T-helper 2 cell treated with Interferon-gamma antibody and Interleukin-4, amounts not matched to agents 5 μg/mL and 100 μg/mL, for 36 hours (primary cell): ENCODE data around the gene GANC.

Experiments used
- DNase-seq: peaks from one replicate; pipeline ENCODE4 v3.0.0; 2021; ENCODE audit warnings: low spot score
- H3K27ac Mint-ChIP-seq: one replicate; pipeline ENCODE4 v1.8.0; 2021; ENCODE audit warnings: mild to moderate bottlenecking, mixed read lengths
- H3K27me3 Mint-ChIP-seq: one replicate; pipeline ENCODE4 v1.8.0; 2021; ENCODE audit warnings: low read depth, mixed read lengths
- H3K36me3 Mint-ChIP-seq: one replicate; pipeline ENCODE4 v1.8.0; 2021; ENCODE audit warnings: low read depth, mixed read lengths
- H3K4me1 Mint-ChIP-seq: one replicate; pipeline ENCODE4 v1.8.0; 2021; ENCODE audit warnings: low read depth, mixed read lengths
- H3K4me3 Mint-ChIP-seq: one replicate; pipeline ENCODE4 v1.8.0; 2022; ENCODE audit warnings: mild to moderate bottlenecking, moderate library complexity, mixed read lengths
- H3K9me3 Mint-ChIP-seq: one replicate; pipeline ENCODE4 v1.8.0; 2021; ENCODE audit warnings: mixed read lengths

The GANC gene

DNA sequence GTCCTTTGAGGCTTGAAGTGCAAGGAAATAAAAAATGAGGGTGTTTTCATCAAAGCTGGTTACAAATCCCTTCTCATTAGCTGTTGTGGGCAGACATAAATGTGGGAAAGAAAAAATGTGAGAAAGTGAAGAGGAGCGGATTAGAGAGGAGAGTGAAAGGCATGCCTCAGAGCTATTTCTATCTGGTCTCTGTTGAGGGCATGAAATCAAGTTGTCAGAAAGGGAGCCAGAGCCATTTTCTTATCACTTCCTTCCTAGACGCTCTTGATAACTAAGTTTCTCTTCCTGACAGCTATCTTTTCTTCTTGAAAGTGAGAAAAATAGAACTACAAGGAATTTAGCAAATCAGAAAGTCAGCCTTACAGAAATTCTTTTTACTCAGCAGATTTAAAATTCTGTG lies 65.5 kb downstream of the GANC start:
- Mint-ChIP-seq H3K9me3 (peaks cover 21% of the 10 kb centered on the region), H3K4me3 (no peak overlapping the region), H3K27ac (no peak overlapping the region), H3K4me1 (no peaks in the 10 kb centered on the region), H3K27me3 (no peaks in the 10 kb centered on the region), H3K36me3 (peaks cover 14% of the 10 kb centered on the region)
- no peak for DNase-seq

DNA sequence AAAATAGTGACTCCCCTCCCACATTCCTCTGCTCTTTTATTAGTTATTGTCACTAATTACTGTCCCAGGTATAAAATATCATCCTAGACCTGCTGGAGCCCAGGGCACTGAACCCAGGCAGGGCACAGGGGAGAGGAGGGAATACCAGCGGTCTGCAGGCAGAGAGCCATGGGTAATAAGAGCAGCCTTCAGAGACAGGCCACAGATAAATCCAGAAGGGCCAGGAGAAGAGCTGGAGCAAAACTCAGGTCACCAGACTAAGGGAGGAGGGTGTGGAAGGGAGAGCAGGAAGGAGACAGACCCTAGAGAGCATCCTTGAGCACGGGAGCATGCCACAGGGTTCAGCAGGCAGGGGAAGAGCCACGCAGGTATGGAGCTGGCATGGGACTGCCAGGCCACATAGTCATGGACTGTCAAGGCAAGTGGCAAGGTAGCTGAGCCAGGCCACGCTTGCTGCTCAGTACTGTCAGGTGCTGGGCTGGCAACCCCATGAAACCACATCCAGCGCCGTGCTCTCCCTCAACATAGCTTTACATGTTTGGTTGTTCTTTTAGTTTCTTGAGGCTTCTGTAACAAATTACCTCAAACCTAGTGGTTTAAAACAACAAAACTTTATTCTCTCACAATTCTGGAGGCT lies 70.7 kb downstream of the GANC start:
- Mint-ChIP-seq H3K4me3 (no peak overlapping the region), H3K27ac (no peak overlapping the region), H3K9me3 (no peaks in the 10 kb centered on the region), H3K36me3 (peaks cover 8% of the 10 kb centered on the region), H3K27me3 (no peaks in the 10 kb centered on the region), H3K4me1 (no peaks in the 10 kb centered on the region)
- no peak for DNase-seq

DNA sequence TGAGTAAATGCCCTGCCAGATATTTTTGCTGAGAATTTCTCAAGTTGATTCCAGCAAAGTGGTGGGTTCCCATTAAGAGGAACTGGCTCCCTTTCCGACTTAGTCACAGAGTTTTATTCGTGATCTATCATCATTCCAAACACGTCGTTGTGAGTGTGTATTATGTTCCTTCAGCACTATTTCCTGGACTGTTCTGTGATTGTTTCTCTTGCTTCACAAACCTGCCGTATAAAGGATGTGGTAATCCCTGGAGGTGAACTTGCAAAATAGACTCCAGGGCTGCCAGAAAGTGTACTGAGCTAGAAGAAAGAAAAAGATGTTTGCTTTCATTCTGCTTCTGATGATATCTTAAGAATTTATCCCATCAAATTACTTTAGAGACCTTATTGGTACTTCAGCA lies 71.8 kb downstream of the GANC start:
- Mint-ChIP-seq H3K27me3 (no peaks in the 10 kb centered on the region), H3K4me1 (no peaks in the 10 kb centered on the region), H3K4me3 (no peak overlapping the region), H3K36me3 (peaks cover 11% of the 10 kb centered on the region), H3K9me3 (no peaks in the 10 kb centered on the region), H3K27ac (no peak overlapping the region)
- DNase-seq = no peak

DNA sequence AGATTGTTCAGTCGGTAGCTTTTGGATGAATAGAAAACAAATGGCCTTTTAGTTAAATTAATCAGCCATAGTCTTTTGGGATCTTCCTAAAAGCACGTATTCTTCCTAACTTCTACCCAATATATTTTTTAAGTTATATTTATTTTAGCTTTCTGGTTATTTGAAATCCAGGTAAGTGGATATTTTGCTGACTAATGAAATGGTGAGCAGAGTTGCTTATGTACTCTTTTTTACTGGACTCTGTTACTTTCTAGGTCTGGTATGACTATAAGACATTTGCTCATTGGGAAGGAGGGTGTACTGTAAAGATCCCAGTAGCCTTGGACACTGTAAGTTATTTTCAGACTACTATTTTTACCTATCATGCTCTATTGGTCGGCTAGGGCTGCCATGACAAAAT lies 72.5 kb downstream of the GANC start:
- Mint-ChIP-seq H3K4me1 (no peaks in the 10 kb centered on the region), H3K36me3 (peaks cover 13% of the 10 kb centered on the region), H3K9me3 (no peaks in the 10 kb centered on the region), H3K27me3 (no peaks in the 10 kb centered on the region), H3K4me3 (no peak overlapping the region), H3K27ac (no peak overlapping the region)
- no peak for DNase-seq

DNA sequence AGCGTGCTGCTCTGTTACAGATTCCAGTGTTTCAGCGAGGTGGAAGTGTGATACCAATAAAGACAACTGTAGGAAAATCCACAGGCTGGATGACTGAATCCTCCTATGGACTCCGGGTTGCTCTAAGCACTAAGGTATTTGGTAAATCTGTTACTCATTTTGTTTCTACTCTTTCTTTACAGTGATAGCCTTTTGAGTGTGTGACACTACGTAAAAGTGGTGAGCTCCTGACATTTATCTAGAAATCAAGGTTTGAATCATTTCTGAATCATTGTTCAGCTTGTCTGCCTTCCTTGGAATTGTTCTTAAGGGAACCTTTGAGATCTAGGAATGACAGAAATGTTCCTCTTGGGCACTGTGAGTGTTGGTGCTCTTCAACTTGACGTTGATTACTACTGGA lies 75.1 kb downstream of the GANC start:
- H3K27ac Mint-ChIP-seq = no peak overlapping the region
- DNase-seq = no peak
- H3K4me1 Mint-ChIP-seq = no peaks in the 10 kb centered on the region
- H3K27me3 Mint-ChIP-seq = no peaks in the 10 kb centered on the region
- H3K36me3 Mint-ChIP-seq = peaks cover 20% of the 10 kb centered on the region
- H3K4me3 Mint-ChIP-seq = no peak overlapping the region
- H3K9me3 Mint-ChIP-seq = no peaks in the 10 kb centered on the region

DNA sequence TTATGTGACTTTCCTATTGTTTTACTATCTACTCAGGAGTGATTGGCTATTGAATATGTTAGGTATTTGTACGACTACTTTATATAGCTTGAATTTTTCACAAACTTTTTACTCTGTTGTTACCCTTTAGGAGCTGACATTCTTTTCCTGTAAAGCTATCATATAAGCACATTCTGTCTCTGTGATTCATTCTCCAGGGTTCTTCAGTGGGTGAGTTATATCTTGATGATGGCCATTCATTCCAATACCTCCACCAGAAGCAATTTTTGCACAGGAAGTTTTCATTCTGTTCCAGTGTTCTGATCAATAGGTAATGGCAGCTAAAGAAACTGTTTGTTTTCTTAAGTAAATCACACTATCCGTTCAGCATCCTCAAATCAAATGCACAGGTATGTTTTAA lies 76.2 kb downstream of the GANC start:
- no peaks in the 10 kb centered on the region for H3K9me3 Mint-ChIP-seq
- H3K4me3 Mint-ChIP-seq = no peak overlapping the region
- H3K36me3 Mint-ChIP-seq = peaks cover 23% of the 10 kb centered on the region
- no peaks in the 10 kb centered on the region for H3K27me3 Mint-ChIP-seq
- no peak for DNase-seq
- H3K4me1 Mint-ChIP-seq = no peaks in the 10 kb centered on the region
- H3K27ac Mint-ChIP-seq = no peak overlapping the region

DNA sequence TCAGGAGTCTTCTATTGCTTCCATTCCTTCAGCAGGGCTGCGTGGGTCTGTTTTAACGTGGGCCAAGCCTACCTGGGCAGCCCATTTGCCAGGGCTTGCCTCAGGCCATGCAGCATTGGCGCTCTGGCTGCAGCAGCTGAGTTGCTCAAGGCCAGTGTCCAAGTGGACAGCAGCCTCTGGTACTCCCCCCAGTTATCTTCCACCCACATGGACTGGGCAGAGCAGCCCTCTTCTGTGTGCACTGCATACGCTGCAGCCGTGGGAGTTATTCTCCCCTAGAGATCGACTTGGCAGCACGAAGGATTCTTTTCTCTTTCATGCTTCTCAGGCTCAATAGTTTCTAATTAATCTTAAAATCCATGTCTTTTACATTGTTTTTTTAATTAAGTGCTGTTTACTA lies 79.4 kb downstream of the GANC start:
- H3K27me3 Mint-ChIP-seq = no peaks in the 10 kb centered on the region
- no peaks in the 10 kb centered on the region for H3K9me3 Mint-ChIP-seq
- H3K4me1 Mint-ChIP-seq = no peaks in the 10 kb centered on the region
- no peak overlapping the region for H3K27ac Mint-ChIP-seq
- no peak for DNase-seq
- peaks cover 17% of the 10 kb centered on the region for H3K36me3 Mint-ChIP-seq
- no peak overlapping the region for H3K4me3 Mint-ChIP-seq

DNA sequence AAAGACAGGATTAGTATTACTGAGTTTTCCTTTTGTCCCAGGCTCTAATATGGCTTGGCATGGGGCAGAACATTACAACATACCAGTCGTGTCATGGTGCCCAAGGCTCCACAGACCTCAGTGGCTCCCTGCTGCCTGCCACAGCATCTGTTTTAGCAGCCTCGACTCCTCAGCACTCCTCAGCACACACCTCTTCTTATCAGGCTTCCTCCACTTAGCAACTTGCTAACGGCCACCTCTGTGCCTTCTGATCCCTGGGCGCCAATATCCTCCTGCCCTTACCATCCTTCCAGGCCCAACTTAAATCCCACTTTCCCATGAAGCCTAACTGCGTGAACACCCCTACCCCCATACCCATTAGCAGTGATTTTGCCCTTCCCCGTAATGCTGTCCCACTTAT lies 80.1 kb downstream of the GANC start:
- no peak overlapping the region for H3K4me3 Mint-ChIP-seq
- DNase-seq = no peak
- no peaks in the 10 kb centered on the region for H3K9me3 Mint-ChIP-seq
- no peaks in the 10 kb centered on the region for H3K4me1 Mint-ChIP-seq
- no peaks in the 10 kb centered on the region for H3K27me3 Mint-ChIP-seq
- H3K27ac Mint-ChIP-seq = no peak overlapping the region
- peaks cover 17% of the 10 kb centered on the region for H3K36me3 Mint-ChIP-seq

DNA sequence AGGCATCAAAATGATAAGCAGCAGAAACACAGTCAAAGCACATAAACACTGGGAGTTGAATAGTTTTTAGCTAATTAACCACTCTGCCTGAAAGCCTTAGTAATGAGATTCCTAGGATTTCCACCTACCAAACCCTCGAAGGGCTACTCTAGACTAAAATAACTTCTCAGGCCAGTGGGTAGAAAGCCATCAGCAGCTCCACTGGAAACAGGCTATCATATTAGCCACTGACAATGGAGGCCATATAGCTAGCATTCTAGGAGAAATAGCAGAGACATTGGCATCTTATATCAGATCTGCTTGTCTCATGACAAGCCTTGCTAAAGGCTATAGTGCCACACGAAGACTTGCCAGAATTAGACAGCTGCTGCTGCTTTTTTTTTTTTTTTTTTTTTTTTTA lies 81.8 kb downstream of the GANC start:
- no peaks in the 10 kb centered on the region for H3K9me3 Mint-ChIP-seq
- H3K27ac Mint-ChIP-seq = no peak overlapping the region
- H3K4me3 Mint-ChIP-seq = no peak overlapping the region
- no peaks in the 10 kb centered on the region for H3K27me3 Mint-ChIP-seq
- H3K4me1 Mint-ChIP-seq = no peaks in the 10 kb centered on the region
- no peak for DNase-seq
- H3K36me3 Mint-ChIP-seq = peaks cover 13% of the 10 kb centered on the region

DNA sequence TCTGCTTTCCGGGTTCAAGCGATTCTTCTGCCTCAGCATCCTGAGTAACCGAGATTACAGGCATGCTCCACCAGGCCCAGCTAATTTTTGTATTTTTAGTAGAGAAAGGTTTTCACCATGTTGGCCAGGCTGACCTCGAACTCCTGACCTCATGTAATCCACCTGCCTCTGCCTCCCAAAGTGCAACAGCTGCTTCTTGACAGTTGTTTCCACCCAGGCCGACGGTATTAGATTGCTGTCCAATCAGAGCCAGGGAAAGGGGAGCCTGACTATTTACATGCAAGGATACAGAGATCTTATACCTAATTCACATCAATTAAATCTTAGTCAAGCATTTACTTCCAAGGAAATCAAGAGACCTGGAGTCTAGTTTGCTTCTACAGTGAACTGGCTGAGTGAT lies 82.3 kb downstream of the GANC start:
- no peak for DNase-seq
- H3K9me3 Mint-ChIP-seq = no peaks in the 10 kb centered on the region
- H3K27ac Mint-ChIP-seq = no peak overlapping the region
- no peak overlapping the region for H3K4me3 Mint-ChIP-seq
- peaks cover 12% of the 10 kb centered on the region for H3K36me3 Mint-ChIP-seq
- no peaks in the 10 kb centered on the region for H3K4me1 Mint-ChIP-seq
- no peaks in the 10 kb centered on the region for H3K27me3 Mint-ChIP-seq

DNA sequence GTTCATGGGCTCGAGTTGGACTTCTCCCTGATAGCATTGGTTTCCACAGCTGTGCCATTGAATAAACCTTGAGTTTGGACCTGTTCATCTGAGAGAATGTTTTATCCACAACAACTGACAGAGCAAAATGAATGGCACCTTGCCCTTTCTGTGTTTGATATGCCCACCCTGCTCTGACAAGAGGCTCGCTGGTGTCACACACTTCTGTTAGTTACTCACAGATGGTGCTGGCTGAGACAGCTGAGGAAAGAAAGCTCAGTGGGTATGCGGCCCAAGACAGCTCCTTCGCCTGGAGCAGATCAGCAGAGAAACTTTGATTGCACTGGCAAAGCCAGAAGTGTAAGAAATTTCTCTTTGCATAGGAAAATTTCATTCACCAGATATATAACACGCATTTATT lies 83.8 kb downstream of the GANC start:
- no peaks in the 10 kb centered on the region for H3K4me1 Mint-ChIP-seq

DNA sequence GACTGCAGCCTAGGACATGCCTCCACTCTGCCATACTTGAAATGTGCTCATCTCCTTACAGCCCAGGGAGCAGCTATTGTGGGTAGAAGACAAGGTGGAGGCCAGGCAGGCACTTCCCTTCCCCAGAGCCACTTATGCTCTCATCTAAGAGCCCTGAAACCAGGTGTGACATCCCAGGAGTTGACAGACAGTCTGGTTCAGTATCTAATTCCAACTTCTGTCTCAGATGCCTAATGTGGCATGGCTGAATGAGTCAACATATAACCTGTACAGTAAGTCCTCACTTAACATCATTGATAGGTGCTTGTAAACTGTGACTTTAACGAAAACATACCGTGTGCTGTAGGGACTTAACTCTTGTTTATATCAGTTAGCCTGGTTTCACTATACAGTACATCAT lies 85.1 kb downstream of the GANC start:
- no peak for DNase-seq
- Mint-ChIP-seq H3K27ac (no peak overlapping the region), H3K4me3 (no peak overlapping the region), H3K36me3 (peaks cover 4% of the 10 kb centered on the region), H3K9me3 (no peaks in the 10 kb centered on the region), H3K27me3 (no peaks in the 10 kb centered on the region), H3K4me1 (no peaks in the 10 kb centered on the region)

More for the DNA sequence above, 83.8 kb downstream of the GANC start:
- DNase-seq = no peak
- peaks cover 5% of the 10 kb centered on the region for H3K36me3 Mint-ChIP-seq
- H3K4me3 Mint-ChIP-seq = no peak overlapping the region
- H3K9me3 Mint-ChIP-seq = no peaks in the 10 kb centered on the region
- no peak overlapping the region for H3K27ac Mint-ChIP-seq
- no peaks in the 10 kb centered on the region for H3K27me3 Mint-ChIP-seq

DNA sequence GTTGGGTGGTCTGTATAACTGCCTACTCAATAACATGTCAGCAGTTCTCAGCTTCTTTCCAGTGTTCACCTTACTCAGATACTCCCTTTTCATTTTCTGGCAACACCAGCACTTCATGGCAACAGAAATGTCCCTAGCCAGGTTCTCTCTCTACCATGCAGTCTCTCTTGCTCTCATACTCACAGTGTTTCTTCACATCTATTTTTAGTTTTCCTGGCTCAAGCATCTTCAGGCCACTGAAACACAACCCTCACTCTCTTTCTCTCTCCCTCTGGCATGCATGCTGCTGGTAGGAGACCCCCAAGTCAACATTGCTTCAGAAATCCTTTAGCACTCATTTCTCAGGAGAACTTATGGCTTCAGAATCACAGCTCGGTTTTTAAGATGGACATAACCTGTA lies 86.2 kb downstream of the GANC start, which contains the start of gene CAPN3:
TSS of gene CAPN3 (plus strand) at position 253 of the 400 bp plus-strand sequence. CDS start 305 bp downstream, outside the sequence.
- Mint-ChIP-seq H3K36me3 (no peaks in the 10 kb centered on the region), H3K27ac (no peak within 1 kb of the TSS), H3K4me1 (no peaks in the 10 kb centered on the region), H3K4me3 (no peak within 1 kb of the TSS), H3K27me3 (no peaks in the 10 kb centered on the region), H3K9me3 (no peaks in the 10 kb centered on the region)
- DNase-seq = no peak

DNA sequence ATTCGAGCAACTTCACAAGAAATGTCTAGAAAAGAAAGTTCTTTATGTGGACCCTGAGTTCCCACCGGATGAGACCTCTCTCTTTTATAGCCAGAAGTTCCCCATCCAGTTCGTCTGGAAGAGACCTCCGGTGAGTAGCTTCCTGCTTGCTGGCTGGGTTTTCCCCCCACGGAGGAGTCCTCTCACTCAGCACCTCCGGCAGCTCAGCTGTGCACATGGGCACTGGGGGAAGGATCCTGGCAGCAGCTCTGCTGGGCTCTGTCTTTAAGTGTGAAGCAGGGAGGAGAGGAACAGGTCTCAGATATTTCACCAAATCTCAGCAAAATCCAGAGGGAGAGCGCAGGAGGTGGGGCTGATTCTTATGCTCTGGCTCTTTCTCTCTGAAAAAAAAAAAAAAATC lies 87.0 kb downstream of the GANC start:
- Mint-ChIP-seq H3K36me3 (no peaks in the 10 kb centered on the region), H3K4me3 (no peak overlapping the region), H3K27ac (no peak overlapping the region), H3K27me3 (no peaks in the 10 kb centered on the region), H3K4me1 (no peaks in the 10 kb centered on the region), H3K9me3 (no peaks in the 10 kb centered on the region)
- no peak for DNase-seq

DNA sequence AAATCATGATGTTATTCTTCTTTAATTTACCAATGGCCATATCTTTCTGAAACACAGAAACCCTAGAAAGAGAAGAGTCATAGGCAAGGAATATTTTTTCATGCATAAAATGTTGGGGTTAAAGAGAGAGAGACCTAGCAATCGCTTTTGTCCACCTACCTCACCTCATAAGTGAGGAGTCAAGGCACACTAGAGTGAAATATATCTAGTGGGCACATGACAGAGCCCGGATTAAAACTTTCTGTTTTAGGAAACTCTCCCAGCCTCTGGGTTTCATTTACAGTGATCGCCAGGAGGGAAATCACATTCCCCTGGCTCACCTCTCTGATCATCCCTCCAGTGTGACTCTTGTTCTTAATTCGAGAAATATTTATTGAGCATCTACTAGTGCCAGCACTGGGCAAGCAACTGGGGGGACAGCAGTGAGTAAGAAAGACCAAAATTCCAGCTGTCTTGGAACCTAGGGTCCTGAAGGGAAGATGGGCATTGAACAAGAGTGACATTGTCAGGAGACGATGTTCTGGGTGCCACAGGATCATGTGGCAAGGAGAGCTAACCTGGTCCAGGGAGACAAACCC lies 87.6 kb downstream of the GANC start:
- H3K9me3 Mint-ChIP-seq = no peaks in the 10 kb centered on the region
- H3K4me1 Mint-ChIP-seq = no peaks in the 10 kb centered on the region
- H3K36me3 Mint-ChIP-seq = no peaks in the 10 kb centered on the region
- H3K27ac Mint-ChIP-seq = no peak overlapping the region
- no peak overlapping the region for H3K4me3 Mint-ChIP-seq
- no peaks in the 10 kb centered on the region for H3K27me3 Mint-ChIP-seq
- no peak for DNase-seq
